Erythroblast (primary cell): ENCODE data around the gene SSUH2.

Experiments used
- GATA1 ChIP-seq: IDR thresholded peaks from 2 replicates; pipeline ENCODE4 v1.6.1; 2011; ENCODE audit warnings: low read depth, mild to moderate bottlenecking, control low read depth, low read length, moderate library complexity
- POLR2A ChIP-seq: IDR thresholded peaks from 2 replicates; pipeline ENCODE4 v1.6.1; 2011; ENCODE audit warnings: mild to moderate bottlenecking, low read length

GRCh38 chr3:8571256-8571655 lies 73.3 kb downstream of the SSUH2 start:
- TF ChIP-seq POLR2A, result no peak
- no peak for TF ChIP-seq GATA1
